ENCODE data around the gene HBP1. TPM values are rescaled to one million over a fixed set of nuclear protein-coding genes. Genes with fewer than 3 reads are reported as not detected.

HBP1 gene
- total and polyA plus RNA-seq, 10 donors: 23.9 to 141 (median 79.5) TPM

GRCh38 chr7:107233174-107233573 is 64.4 kb downstream of the HBP1 start:
- intact Hi-C loops (cut with DNase I; ENCODE audit: low total_unique reads): no loop called here
- H3K27me3 ChIP-seq (replicated peaks in 1 of 7): no peaks in the 10 kb centered on the region
- H3K27ac ChIP-seq: no peak overlapping the region
- 78 to 87% (median 83%) methylated on average over 4 of the region's 4 CpGs for WGBS, 5 donors
- H3K9me3 ChIP-seq: no peaks in the 10 kb centered on the region
- TF ChIP-seq POLR2AphosphoS5 (IDR thresholded peaks at IDR 0.05): no peak
- no peak for TF ChIP-seq CTCF (IDR thresholded peaks at IDR 0.05 in 8 of 11, conservative IDR thresholded peaks at IDR 0.05 in 3 of 11)
- no peak for TF ChIP-seq POLR2A (IDR thresholded peaks at IDR 0.05)
- no peaks in the 10 kb centered on the region for H3K4me1 ChIP-seq
- no peak for DNase-seq
- no peak overlapping the region for H3K4me3 ChIP-seq
- H3K36me3 ChIP-seq: peaks cover 0 to 58% (median 11%) of the 10 kb centered on the region in 6 donors

GRCh38 chr7:107233981-107234380 is 65.2 kb downstream of the HBP1 start:
- no peak overlapping the region for H3K4me3 ChIP-seq
- H3K27me3 ChIP-seq (replicated peaks in 1 of 7): no peaks in the 10 kb centered on the region
- no peaks in the 10 kb centered on the region for H3K4me1 ChIP-seq
- H3K27ac ChIP-seq: no peak overlapping the region
- no peak for DNase-seq
- H3K9me3 ChIP-seq: no peaks in the 10 kb centered on the region
- intact Hi-C loops (cut with DNase I; ENCODE audit: low total_unique reads): no loop called here
- 91 to 100% (median 94%) methylated on average over 1 of the region's 1 CpG for WGBS, 5 donors
- TF ChIP-seq POLR2A (IDR thresholded peaks at IDR 0.05): no peak
- no peak for TF ChIP-seq CTCF (IDR thresholded peaks at IDR 0.05 in 8 of 11, conservative IDR thresholded peaks at IDR 0.05 in 3 of 11)
- no peak for TF ChIP-seq POLR2AphosphoS5 (IDR thresholded peaks at IDR 0.05)
- peaks cover 0 to 50% (median 9%) of the 10 kb centered on the region in 6 donors for H3K36me3 ChIP-seq

GRCh38 chr7:107234436-107234835 is 65.6 kb downstream of the HBP1 start:
- intact Hi-C loops (cut with DNase I; ENCODE audit: low total_unique reads): no loop called here
- H3K4me1 ChIP-seq: no peaks in the 10 kb centered on the region
- TF ChIP-seq POLR2AphosphoS5 (IDR thresholded peaks at IDR 0.05) (no peak), CTCF (IDR thresholded peaks at IDR 0.05 in 8 of 11, conservative IDR thresholded peaks at IDR 0.05 in 3 of 11) (no peak), POLR2A (IDR thresholded peaks at IDR 0.05) (no peak)
- WGBS, 5 donors: 85 to 93% (median 87%) methylated on average over 3 of the region's 3 CpGs
- DNase-seq: no peak
- no peaks in the 10 kb centered on the region for H3K27me3 ChIP-seq (replicated peaks in 1 of 7)
- H3K36me3 ChIP-seq: peaks cover 0 to 46% (median 6%) of the 10 kb centered on the region in 6 donors
- no peaks in the 10 kb centered on the region for H3K9me3 ChIP-seq
- no peak overlapping the region for H3K27ac ChIP-seq
- no peak overlapping the region for H3K4me3 ChIP-seq

- Histone ChIP-seq H3K36me3 (peaks cover 0 to 40% (median 0%) of the 10 kb centered on the region in 6 donors), H3K9me3 (no peaks in the 10 kb centered on the region), H3K4me1 (no peaks in the 10 kb centered on the region), H3K27me3 (replicated peaks in 1 of 7) (no peaks in the 10 kb centered on the region), H3K27ac (no peak overlapping the region), H3K4me3 (no peak overlapping the region)
- TF ChIP-seq POLR2AphosphoS5 (IDR thresholded peaks at IDR 0.05): no peak
- TF ChIP-seq CTCF (IDR thresholded peaks at IDR 0.05 in 8 of 11, conservative IDR thresholded peaks at IDR 0.05 in 3 of 11): no peak
- no peak for TF ChIP-seq POLR2A (IDR thresholded peaks at IDR 0.05)
- intact Hi-C loops (cut with DNase I; ENCODE audit: low total_unique reads): no loop called here
- DNase-seq: no peak
Observed at GRCh38 chr7:107236862-107237261, 68.1 kb downstream of the HBP1 start.

Measured in spleen (tissue), 11 donors.